Progenitor cell of endocrine pancreas (in vitro differentiated cells): ENCODE measurements around the gene ZNF407. TPM values are rescaled to one million over a fixed set of nuclear protein-coding genes. Genes with fewer than 3 reads are reported as not detected.

Experiments used
- DNase-seq: peaks from one replicate; pipeline ENCODE4 v3.0.0; 2021; ENCODE audit warnings: low spot score; ENCODE audit not compliant: unreplicated experiment
- H3K27ac Mint-ChIP-seq: 2 replicates; pipeline ENCODE4 v1.8.0; 2021; ENCODE audit warnings: mild to moderate bottlenecking, moderate library complexity, mixed read lengths
- H3K27me3 Mint-ChIP-seq: 2 replicates; pipeline ENCODE4 v1.8.0; 2021; ENCODE audit warnings: mixed read lengths
- H3K36me3 Mint-ChIP-seq: 2 replicates; pipeline ENCODE4 v1.8.0; 2022; ENCODE audit warnings: mixed read lengths; ENCODE audit not compliant: insufficient read depth
- H3K4me1 Mint-ChIP-seq: 2 replicates; pipeline ENCODE4 v1.8.0; 2021; ENCODE audit warnings: low read depth, mixed read lengths
- H3K4me3 Mint-ChIP-seq: 2 replicates; pipeline ENCODE4 v1.8.0; 2021; ENCODE audit warnings: low read depth, mild to moderate bottlenecking, moderate library complexity, mixed read lengths
- H3K9me3 Mint-ChIP-seq: 2 replicates; pipeline ENCODE4 v1.8.0; 2021; ENCODE audit warnings: low read depth, mixed read lengths
- total RNA-seq: library from RNA; stranded (reverse); gene quantifications from 2 replicates; pipeline ENCODE4 v1.2.1, GENCODE V29; 2021
- TF ChIP-seq, protein P1 (sequence below): fragments of 200-600 bp; sonication (generic); IDR thresholded peaks from one replicate; pipeline ENCODE4 v1.5.0; 2021; ENCODE audit warnings: antibody characterized with exemption, mild to moderate bottlenecking; ENCODE audit not compliant: unreplicated experiment

Gene ZNF407
- total RNA-seq, 1 donor from 2014 or later = 18.1 TPM

DNA sequence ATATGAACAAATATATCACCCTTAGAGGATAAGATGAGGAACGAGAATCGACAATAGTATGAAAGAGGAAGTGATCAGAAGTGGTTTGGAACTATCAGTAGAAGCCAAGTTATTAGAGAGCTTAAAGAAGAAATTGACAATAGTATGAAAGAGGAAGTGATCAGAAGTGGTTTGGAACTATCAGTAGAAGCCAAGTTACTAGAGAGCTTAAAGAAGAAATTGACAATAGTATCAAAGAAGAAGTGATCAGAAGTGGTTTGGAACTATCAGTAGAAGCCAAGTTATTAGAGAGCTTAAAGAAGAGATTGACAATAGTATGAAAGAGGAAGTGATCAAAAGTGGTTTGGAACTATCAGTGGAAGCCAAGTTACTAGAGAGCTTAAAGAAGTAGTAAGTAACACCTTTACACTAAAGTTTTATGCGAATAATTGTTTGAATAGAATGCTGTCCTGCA, 175.5 kb downstream of the ZNF407 start:
- Mint-ChIP-seq H3K36me3 (peaks cover 2% of the 10 kb centered on the region), H3K9me3 (no peaks in the 10 kb centered on the region), H3K27ac (no peak overlapping the region), H3K27me3 (no peaks in the 10 kb centered on the region), H3K4me1 (no peaks in the 10 kb centered on the region), H3K4me3 (no peak overlapping the region)
- TF ChIP-seq, protein P1, sequence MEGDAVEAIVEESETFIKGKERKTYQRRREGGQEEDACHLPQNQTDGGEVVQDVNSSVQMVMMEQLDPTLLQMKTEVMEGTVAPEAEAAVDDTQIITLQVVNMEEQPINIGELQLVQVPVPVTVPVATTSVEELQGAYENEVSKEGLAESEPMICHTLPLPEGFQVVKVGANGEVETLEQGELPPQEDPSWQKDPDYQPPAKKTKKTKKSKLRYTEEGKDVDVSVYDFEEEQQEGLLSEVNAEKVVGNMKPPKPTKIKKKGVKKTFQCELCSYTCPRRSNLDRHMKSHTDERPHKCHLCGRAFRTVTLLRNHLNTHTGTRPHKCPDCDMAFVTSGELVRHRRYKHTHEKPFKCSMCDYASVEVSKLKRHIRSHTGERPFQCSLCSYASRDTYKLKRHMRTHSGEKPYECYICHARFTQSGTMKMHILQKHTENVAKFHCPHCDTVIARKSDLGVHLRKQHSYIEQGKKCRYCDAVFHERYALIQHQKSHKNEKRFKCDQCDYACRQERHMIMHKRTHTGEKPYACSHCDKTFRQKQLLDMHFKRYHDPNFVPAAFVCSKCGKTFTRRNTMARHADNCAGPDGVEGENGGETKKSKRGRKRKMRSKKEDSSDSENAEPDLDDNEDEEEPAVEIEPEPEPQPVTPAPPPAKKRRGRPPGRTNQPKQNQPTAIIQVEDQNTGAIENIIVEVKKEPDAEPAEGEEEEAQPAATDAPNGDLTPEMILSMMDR = no peak
- no peak for DNase-seq

DNA sequence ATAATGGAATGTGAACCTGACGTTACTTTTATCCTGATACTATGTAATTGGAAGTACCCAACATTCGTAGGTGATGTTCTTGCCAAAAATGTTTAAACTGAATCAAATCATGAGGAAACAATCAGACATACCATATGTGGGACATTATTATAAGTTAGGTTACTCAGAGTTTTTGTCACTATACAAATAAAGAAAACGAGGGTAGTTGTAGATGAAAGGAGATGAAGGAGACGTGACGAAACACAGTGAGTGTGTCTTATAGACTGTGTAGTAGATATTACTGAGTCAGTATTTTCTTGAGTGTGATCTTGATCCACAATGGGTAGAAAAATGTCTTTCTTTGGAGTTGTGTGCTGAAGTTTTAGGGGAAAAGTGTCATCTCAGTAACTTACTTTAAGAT, 176.8 kb downstream of the ZNF407 start:
- H3K4me1 Mint-ChIP-seq = no peaks in the 10 kb centered on the region
- no peaks in the 10 kb centered on the region for H3K27me3 Mint-ChIP-seq
- H3K27ac Mint-ChIP-seq = no peak overlapping the region
- TF ChIP-seq, protein P1 = no peak
- peaks cover 2% of the 10 kb centered on the region for H3K36me3 Mint-ChIP-seq
- H3K4me3 Mint-ChIP-seq = no peak overlapping the region
- no peaks in the 10 kb centered on the region for H3K9me3 Mint-ChIP-seq
- no peak for DNase-seq

DNA sequence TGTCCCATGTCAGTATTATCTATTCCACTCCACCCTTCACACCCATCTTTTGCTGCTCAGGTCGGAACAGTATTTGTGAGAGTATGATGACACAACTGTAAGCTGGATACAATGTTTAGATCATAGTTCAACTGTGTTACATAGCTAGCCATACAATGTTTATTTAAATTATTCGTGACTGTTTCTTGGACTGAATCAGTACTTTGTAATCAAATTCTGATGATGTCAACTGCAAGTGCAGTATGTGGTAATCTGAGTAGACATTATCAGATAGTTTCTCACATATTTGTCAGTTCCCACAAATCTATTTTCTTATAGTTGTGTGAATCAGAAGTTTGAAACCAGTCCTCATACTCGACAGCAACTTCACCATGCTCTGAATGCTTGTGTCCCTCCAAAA, 177.6 kb downstream of the ZNF407 start:
- Mint-ChIP-seq H3K27ac (no peak overlapping the region), H3K4me3 (no peak overlapping the region), H3K27me3 (no peaks in the 10 kb centered on the region), H3K9me3 (no peaks in the 10 kb centered on the region), H3K36me3 (peaks cover 2% of the 10 kb centered on the region), H3K4me1 (no peaks in the 10 kb centered on the region)
- no peak for DNase-seq
- TF ChIP-seq, protein P1 = no peak

DNA sequence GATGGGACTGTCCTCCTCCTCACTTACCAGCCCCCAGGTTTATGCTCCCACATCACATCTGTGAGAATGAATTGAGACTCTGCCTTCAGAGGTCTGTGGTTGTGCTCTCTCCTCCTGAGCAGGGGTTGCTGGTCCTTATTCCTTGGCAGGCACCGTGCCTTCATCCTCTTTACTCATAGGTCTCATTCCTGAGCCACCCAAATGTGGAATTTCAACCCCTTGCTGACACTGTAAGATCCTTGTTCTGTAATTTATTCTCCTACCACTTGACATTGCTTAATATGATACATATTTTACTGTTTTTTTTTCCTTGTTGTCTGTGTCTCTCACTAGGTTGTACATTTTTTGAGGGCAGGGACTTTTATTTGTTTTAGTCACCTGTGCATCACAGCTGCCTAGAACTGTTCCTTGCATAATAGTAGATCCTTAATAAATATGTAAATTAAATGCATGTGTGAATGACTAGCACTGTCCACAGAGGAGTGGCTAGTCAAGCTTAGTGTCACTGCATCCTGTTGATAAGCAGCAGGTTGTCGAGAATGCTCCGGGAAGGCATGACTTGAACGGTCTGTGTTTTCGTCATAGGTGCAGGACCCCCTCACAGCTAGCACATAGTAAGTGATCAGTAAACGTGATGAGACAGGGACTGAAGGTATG, 180.6 kb downstream of the ZNF407 start:
- H3K4me1 Mint-ChIP-seq = no peaks in the 10 kb centered on the region
- H3K4me3 Mint-ChIP-seq = no peak overlapping the region
- no peaks in the 10 kb centered on the region for H3K9me3 Mint-ChIP-seq

DNA sequence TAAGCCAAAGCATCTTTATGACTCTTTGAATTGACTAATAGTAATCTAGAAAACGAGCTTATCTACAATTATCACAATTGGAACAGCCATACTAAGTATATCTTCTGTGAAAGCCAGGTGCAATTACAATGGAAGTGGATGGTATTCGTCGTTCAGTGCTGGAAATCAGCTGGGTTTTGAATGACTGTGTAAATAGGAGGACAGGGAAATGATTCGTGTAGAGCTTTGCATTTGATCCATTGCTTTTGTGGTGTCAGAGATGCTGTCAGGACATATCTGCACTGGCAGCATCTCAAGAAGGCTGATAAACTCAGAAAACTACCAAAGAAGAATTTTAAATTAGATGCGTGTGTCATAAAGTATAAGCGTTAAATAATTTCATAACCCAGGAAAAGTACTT, 187.1 kb downstream of the ZNF407 start:
- Mint-ChIP-seq H3K27me3 (no peaks in the 10 kb centered on the region), H3K4me3 (no peak overlapping the region), H3K36me3 (no peaks in the 10 kb centered on the region), H3K27ac (no peak overlapping the region), H3K9me3 (no peaks in the 10 kb centered on the region), H3K4me1 (peaks cover 4% of the 10 kb centered on the region)
- DNase-seq = no peak
- TF ChIP-seq, protein P1 = no peak

More for the DNA sequence above, 180.6 kb downstream of the ZNF407 start:
- TF ChIP-seq, protein P1 = no peak
- peaks cover 2% of the 10 kb centered on the region for H3K36me3 Mint-ChIP-seq
- H3K27ac Mint-ChIP-seq = no peak overlapping the region
- no peak for DNase-seq
- no peaks in the 10 kb centered on the region for H3K27me3 Mint-ChIP-seq
